Fibroblast of lung (primary cell): Measurements from ENCODE around the gene TNRC6A. TPM values are rescaled to one million over a fixed set of nuclear protein-coding genes. Genes with fewer than 3 reads are reported as not detected.

Experiments used
- DNase-seq, 2 donors: peaks; one replicate each; pipeline versions ENCODE4 v3.0.0 to v3.0.0-alpha.2; 2010; ENCODE audit warnings: low read depth in 2 of 2
- H2AFZ ChIP-seq: 2 replicates; pipeline ENCODE4 v1.5.1; 2012; ENCODE audit warnings: low read length, control low read depth, inconsistent platforms
- H3K27ac ChIP-seq: 2 replicates; pipeline ENCODE4 v1.5.1; 2011; ENCODE audit warnings: low read length, control low read depth; ENCODE audit not compliant: insufficient read depth
- H3K27me3 ChIP-seq: 2 replicates; pipeline ENCODE4 v1.5.1; 2011; ENCODE audit warnings: mild to moderate bottlenecking, low read length; ENCODE audit not compliant: control insufficient read depth, insufficient read depth
- H3K36me3 ChIP-seq: 2 replicates; pipeline ENCODE4 v1.5.1; 2011; ENCODE audit warnings: low read length; ENCODE audit not compliant: control insufficient read depth, insufficient read depth
- H3K4me1 ChIP-seq: 2 replicates; pipeline ENCODE4 v1.5.1; 2011; ENCODE audit warnings: low read length; ENCODE audit not compliant: control insufficient read depth, insufficient read depth; ENCODE audit errors: extremely low read depth
- H3K4me2 ChIP-seq: 2 replicates; pipeline ENCODE4 v1.5.1; 2011; ENCODE audit warnings: low read length, control low read depth; ENCODE audit not compliant: insufficient read depth; ENCODE audit errors: extremely low read depth
- H3K4me3 ChIP-seq, 4 experiments: fragments of 200-600 bp in 1 of 4; sonication (generic) in 1 of 4; replicated peaks in 1 of 4; 2 replicates each; pipeline ENCODE4 v1.5.1; 2011 to 2016; ENCODE audit warnings: low read length in 4 of 4, low read depth in 3 of 4, mild to moderate bottlenecking in 3 of 4, control low read depth in 2 of 4, inconsistent platforms in 1 of 4, mixed read lengths in 1 of 4; ENCODE audit not compliant: insufficient read depth in 1 of 4; ENCODE audit errors: control extremely low read depth in 1 of 4
- H3K79me2 ChIP-seq: 2 replicates; pipeline ENCODE4 v1.5.1; 2012; ENCODE audit warnings: mild to moderate bottlenecking, low read length, inconsistent platforms; ENCODE audit not compliant: control insufficient read depth, insufficient read depth
- H3K9ac ChIP-seq: 2 replicates; pipeline ENCODE4 v1.5.1; 2011; ENCODE audit warnings: mild to moderate bottlenecking, low read length, control low read depth; ENCODE audit not compliant: insufficient read depth
- H3K9me3 ChIP-seq: 2 replicates; pipeline ENCODE4 v1.5.1; 2012; ENCODE audit warnings: low read depth, low read length; ENCODE audit not compliant: control insufficient read depth, insufficient read depth
- H4K20me1 ChIP-seq: 2 replicates; pipeline ENCODE4 v1.5.1; 2011; ENCODE audit warnings: low read length; ENCODE audit not compliant: control insufficient read depth, insufficient read depth; ENCODE audit errors: extremely low read depth
- CTCF ChIP-seq, 2 donors: IDR thresholded peaks in 1 of 2; conservative IDR thresholded peaks in 1 of 2; 1 replicate in 1 of 2; 2 replicates in 1 of 2; pipeline ENCODE4 v1.5.1; 2011 to 2012; ENCODE audit warnings: low read length in 2 of 2, control low read depth in 1 of 2, inconsistent platforms in 1 of 2, low read depth in 1 of 2, mild to moderate bottlenecking in 1 of 2
- EZH2 ChIP-seq: IDR thresholded peaks from 2 replicates; pipeline ENCODE4 v1.5.1; 2012; ENCODE audit warnings: low read length, control low read depth, mild to moderate bottlenecking; ENCODE audit errors: missing control alignments
- polyA plus RNA-seq, 2 donors: library from polyadenylated mRNA; depleted of rRNA in 1 of 2; stranded (reverse) in 1 of 2; unstranded in 1 of 2; fragments of >200 nt; gene quantifications; 2 replicates each; pipeline ENCODE4 v1.2.1, GENCODE V29; 2011 to 2012; ENCODE audit warnings: missing spikeins in 1 of 2
- total RNA-seq: library from RNA; depleted of rRNA; stranded (reverse); fragments of >200 nt; gene quantifications from 2 replicates; pipeline ENCODE4 v1.2.1, GENCODE V29; 2014

Gene TNRC6A
- total and polyA plus RNA-seq, 2 donors (not counting 1 experiment from before 2014, with no cell fraction given): 49.4 to 51.5 TPM

GRCh38 chr16:24821129-24821528 lies 91.7 kb downstream of the TNRC6A start:
- no peak overlapping the region for H2AFZ ChIP-seq
- TF ChIP-seq CTCF (conservative IDR thresholded peaks at IDR 0.05 in 1 of 2, IDR thresholded peaks at IDR 0.05 in 1 of 2; ENCODE audit: low read depth in 1 of 2, low read length in 2 of 2) (no peak), EZH2 (no peak)
- H3K27ac ChIP-seq: no peak overlapping the region
- no peak overlapping the region for H3K4me2 ChIP-seq
- H3K9ac ChIP-seq: no peak overlapping the region
- H3K4me3 ChIP-seq: no peak overlapping the region
- DNase-seq: no peak
- no peaks in the 10 kb centered on the region for H3K9me3 ChIP-seq
- H3K4me1 ChIP-seq: no peaks in the 10 kb centered on the region
- H3K79me2 ChIP-seq: no peaks in the 10 kb centered on the region
- H3K27me3 ChIP-seq: no peaks in the 10 kb centered on the region
- H4K20me1 ChIP-seq: no peaks in the 10 kb centered on the region
- peaks cover 41% of the 10 kb centered on the region for H3K36me3 ChIP-seq

GRCh38 chr16:24822542-24822941 lies 93.1 kb downstream of the TNRC6A start:
- H3K79me2 ChIP-seq: no peaks in the 10 kb centered on the region
- H3K27ac ChIP-seq: no peak overlapping the region
- no peak overlapping the region for H3K9ac ChIP-seq
- no peaks in the 10 kb centered on the region for H3K9me3 ChIP-seq
- no peak overlapping the region for H3K4me3 ChIP-seq
- no peak overlapping the region for H2AFZ ChIP-seq
- no peak for DNase-seq
- H3K36me3 ChIP-seq: peaks cover 48% of the 10 kb centered on the region
- no peaks in the 10 kb centered on the region for H3K4me1 ChIP-seq
- no peaks in the 10 kb centered on the region for H3K27me3 ChIP-seq
- TF ChIP-seq EZH2: no peak
- no peak for TF ChIP-seq CTCF (conservative IDR thresholded peaks at IDR 0.05 in 1 of 2, IDR thresholded peaks at IDR 0.05 in 1 of 2; ENCODE audit: low read depth in 1 of 2, low read length in 2 of 2)
- H4K20me1 ChIP-seq: no peaks in the 10 kb centered on the region
- no peak overlapping the region for H3K4me2 ChIP-seq

GRCh38 chr16:24822974-24823373 lies 93.5 kb downstream of the TNRC6A start:
- H3K9me3 ChIP-seq: no peaks in the 10 kb centered on the region
- H3K27me3 ChIP-seq: no peaks in the 10 kb centered on the region
- no peak for TF ChIP-seq EZH2
- TF ChIP-seq CTCF (conservative IDR thresholded peaks at IDR 0.05 in 1 of 2, IDR thresholded peaks at IDR 0.05 in 1 of 2; ENCODE audit: low read depth in 1 of 2, low read length in 2 of 2): no peak
- H3K4me1 ChIP-seq: no peaks in the 10 kb centered on the region
- no peak overlapping the region for H3K4me3 ChIP-seq
- peaks cover 43% of the 10 kb centered on the region for H3K36me3 ChIP-seq
- H4K20me1 ChIP-seq: no peaks in the 10 kb centered on the region
- no peak overlapping the region for H3K9ac ChIP-seq
- no peaks in the 10 kb centered on the region for H3K79me2 ChIP-seq
- no peak overlapping the region for H2AFZ ChIP-seq
- no peak for DNase-seq
- H3K27ac ChIP-seq: no peak overlapping the region
- no peak overlapping the region for H3K4me2 ChIP-seq
